H9 (cell line): ENCODE results near the gene TMOD3. TPM values are rescaled to one million over a fixed set of nuclear protein-coding genes. Genes with fewer than 3 reads are reported as not detected.

ENCODE experiments used
- DNase-seq: peaks from one replicate; pipeline ENCODE4 v3.0.0-alpha.2; 2017
- H2AFZ ChIP-seq: one replicate; pipeline ENCODE4 v1.6.1; 2013; ENCODE audit warnings: mild to moderate bottlenecking, low read length, control low read depth, moderate library complexity
- H2AK5ac ChIP-seq: 2 replicates; pipeline ENCODE4 v1.6.1; 2013; ENCODE audit warnings: low read length, control low read depth, mixed read lengths; ENCODE audit not compliant: insufficient read length
- H2BK120ac ChIP-seq: one replicate; pipeline ENCODE4 v1.6.1; 2013; ENCODE audit warnings: low read depth, mild to moderate bottlenecking, low read length, control low read depth, inconsistent platforms; ENCODE audit not compliant: poor library complexity, severe bottlenecking
- H2BK12ac ChIP-seq: 2 replicates; pipeline ENCODE4 v1.6.1; 2013; ENCODE audit warnings: low read length, control low read depth, mixed read lengths, low read depth; ENCODE audit not compliant: insufficient read length
- H2BK15ac ChIP-seq: 2 replicates; pipeline ENCODE4 v1.6.1; 2013; ENCODE audit warnings: low read depth, low read length, control low read depth
- H2BK20ac ChIP-seq: one replicate; pipeline ENCODE4 v1.6.1; 2013; ENCODE audit warnings: low read depth, mild to moderate bottlenecking, low read length, control low read depth, inconsistent platforms; ENCODE audit not compliant: poor library complexity, severe bottlenecking
- H2BK5ac ChIP-seq: 2 replicates; pipeline ENCODE4 v1.6.1; 2013; ENCODE audit warnings: low read length, control low read depth, mixed read lengths; ENCODE audit not compliant: insufficient read length
- H3K14ac ChIP-seq: 2 replicates; pipeline ENCODE4 v1.6.1; 2013; ENCODE audit warnings: low read length, control low read depth; ENCODE audit not compliant: insufficient read depth
- H3K18ac ChIP-seq: 2 replicates; pipeline ENCODE4 v1.6.1; 2013; ENCODE audit warnings: low read depth, mild to moderate bottlenecking, mixed read lengths, low read length, control low read depth; ENCODE audit not compliant: insufficient read length
- H3K23ac ChIP-seq: 2 replicates; pipeline ENCODE4 v1.6.1; 2013; ENCODE audit warnings: low read length, control low read depth, mixed read lengths, low read depth; ENCODE audit not compliant: insufficient read length
- H3K23me2 ChIP-seq: 2 replicates; pipeline ENCODE4 v1.6.1; 2013; ENCODE audit warnings: low read depth, mild to moderate bottlenecking, mixed read lengths, low read length, control low read depth; ENCODE audit not compliant: insufficient read length, poor library complexity, severe bottlenecking
- H3K27ac ChIP-seq: 2 replicates; pipeline ENCODE4 v1.5.1; 2013; ENCODE audit warnings: low read length, control low read depth, mixed read lengths, low read depth; ENCODE audit not compliant: insufficient read length
- H3K27me3 ChIP-seq: 2 replicates; pipeline ENCODE4 v1.6.1; 2013; ENCODE audit warnings: low read length, control low read depth, inconsistent platforms; ENCODE audit not compliant: insufficient read depth
- H3K4ac ChIP-seq: 2 replicates; pipeline ENCODE4 v1.6.1; 2013; ENCODE audit warnings: low read depth, mild to moderate bottlenecking, control low read depth, inconsistent platforms, low read length, moderate library complexity
- H3K4me1 ChIP-seq: 2 replicates; pipeline ENCODE4 v1.6.1; 2013; ENCODE audit warnings: low read length, control low read depth, inconsistent platforms; ENCODE audit not compliant: insufficient read depth
- H3K4me2 ChIP-seq: 2 replicates; pipeline ENCODE4 v1.6.1; 2013; ENCODE audit warnings: low read length, control low read depth, mixed read lengths; ENCODE audit not compliant: insufficient read length, insufficient read depth
- H3K56ac ChIP-seq: 2 replicates; pipeline ENCODE4 v1.6.1; 2013; ENCODE audit warnings: low read depth, mild to moderate bottlenecking, mixed read lengths, low read length, control low read depth; ENCODE audit not compliant: insufficient read length
- H3K79me1 ChIP-seq: 2 replicates; pipeline ENCODE4 v1.6.1; 2013; ENCODE audit warnings: low read depth, mild to moderate bottlenecking, moderate library complexity, low read length, control low read depth, inconsistent platforms; ENCODE audit not compliant: insufficient read depth, poor library complexity, severe bottlenecking
- H3K79me2 ChIP-seq: 2 replicates; pipeline ENCODE4 v1.6.1; 2013; ENCODE audit warnings: low read length, control low read depth, inconsistent platforms; ENCODE audit not compliant: insufficient read depth
- H3K9ac ChIP-seq: 2 replicates; pipeline ENCODE4 v1.6.1; 2013; ENCODE audit warnings: low read length, control low read depth, mixed read lengths; ENCODE audit not compliant: insufficient read length; ENCODE audit errors: extremely low read depth
- H3K9me3 ChIP-seq: one replicate; pipeline ENCODE4 v1.6.1; 2013; ENCODE audit warnings: low read depth, low read length, inconsistent platforms; ENCODE audit not compliant: control insufficient read depth
- H3T11ph ChIP-seq: one replicate; pipeline ENCODE4 v1.6.1; 2013; ENCODE audit warnings: mild to moderate bottlenecking, low read length, control low read depth, inconsistent platforms
- H4K20me1 ChIP-seq: one replicate; pipeline ENCODE4 v1.6.1; 2013; ENCODE audit not compliant: control insufficient read depth, insufficient read length, insufficient read depth
- H4K5ac ChIP-seq: 2 replicates; pipeline ENCODE4 v1.6.1; 2013; ENCODE audit warnings: low read depth, mild to moderate bottlenecking, mixed read lengths, low read length, control low read depth; ENCODE audit not compliant: insufficient read length
- H4K8ac ChIP-seq: replicated peaks from 2 replicates; pipeline ENCODE4 v1.6.1; 2013; ENCODE audit warnings: low read length, control low read depth, mixed read lengths, low read depth; ENCODE audit not compliant: insufficient read length
- H4K91ac ChIP-seq: 2 replicates; pipeline ENCODE4 v1.6.1; 2013; ENCODE audit warnings: low read depth, mild to moderate bottlenecking, moderate library complexity, mixed read lengths, low read length, control low read depth; ENCODE audit not compliant: insufficient read length
- H3K27ac Mint-ChIP-seq, 3 experiments: 2 replicates in 2 of 3; 3 replicates in 1 of 3; pipeline ENCODE4 v1.8.0; 2020 to 2021; ENCODE audit warnings: mixed read lengths in 3 of 3, mild to moderate bottlenecking in 1 of 3, moderate library complexity in 1 of 3
- H3K27me3 Mint-ChIP-seq: 2 replicates; pipeline ENCODE4 v1.8.0; 2021; ENCODE audit warnings: low read depth, mild to moderate bottlenecking, moderate library complexity, mixed read lengths
- H3K36me3 Mint-ChIP-seq, 3 experiments: 2 replicates in 2 of 3; 3 replicates in 1 of 3; pipeline ENCODE4 v1.8.0; 2020 to 2021; ENCODE audit warnings: low read depth in 3 of 3, mixed read lengths in 3 of 3; ENCODE audit not compliant: insufficient read depth in 1 of 3
- H3K4me1 Mint-ChIP-seq, 2 experiments: 2 replicates each; pipeline ENCODE4 v1.8.0; 2020; ENCODE audit warnings: mixed read lengths in 2 of 2
- H3K4me3 Mint-ChIP-seq, 2 experiments: 2 replicates in 1 of 2; 3 replicates in 1 of 2; pipeline ENCODE4 v1.8.0; 2020 to 2021; ENCODE audit warnings: mild to moderate bottlenecking in 2 of 2, mixed read lengths in 2 of 2, moderate library complexity in 1 of 2
- H3K9me3 Mint-ChIP-seq, 2 experiments: 2 replicates in 1 of 2; 3 replicates in 1 of 2; pipeline ENCODE4 v1.8.0; 2020; ENCODE audit warnings: mild to moderate bottlenecking in 2 of 2, mixed read lengths in 2 of 2, moderate library complexity in 1 of 2
- CTCF ChIP-seq: fragments of 200-600 bp; sonication (generic); conservative IDR thresholded peaks from 3 replicates; pipeline ENCODE4 v1.8.0; 2021; ENCODE audit warnings: antibody characterized with exemption, mild to moderate bottlenecking
- WGBS: extraction: QIAGEN DNeasy Blood & Tissue Kit; methylation state at CpG from one replicate; pipeline ENCODE4 v1.1.7; 2013; ENCODE audit warnings: missing lambda C conversion rate, low lambda C conversion rate, mixed read lengths; ENCODE audit not compliant: insufficient read length; ENCODE audit errors: extremely low coverage; 5-methylcytosine and 5-hydroxymethylcytosine counted together
- total RNA-seq: library from RNA; stranded (reverse); gene quantifications from 2 replicates; pipeline ENCODE4 v1.2.1, GENCODE V29; 2021

Gene TMOD3
- total RNA-seq, 1 experiment from 2014 or later, result 24.7 TPM

DNA sequence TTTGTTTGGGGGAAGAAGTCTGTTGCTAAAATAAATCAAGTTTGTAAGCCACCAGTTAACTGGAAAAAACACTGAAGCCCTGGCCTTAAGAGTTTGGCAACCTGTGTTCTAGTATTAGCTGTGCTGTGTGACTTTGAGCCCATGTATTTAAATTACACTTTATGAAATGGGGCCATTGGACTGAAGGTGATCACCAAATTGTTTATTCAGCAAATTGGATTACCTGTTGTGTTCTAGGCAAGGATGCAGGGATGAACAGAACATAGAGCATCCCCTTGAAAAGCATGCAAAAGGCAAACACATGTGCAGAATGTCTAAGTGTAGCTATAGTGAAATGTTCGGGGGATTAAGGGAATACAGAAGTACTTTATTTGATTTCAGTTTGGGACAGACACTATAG is 54.6 kb downstream of the TMOD3 start:
- H3K14ac ChIP-seq, result no peak overlapping the region
- no peak overlapping the region for H3K18ac ChIP-seq
- H2BK12ac ChIP-seq, result no peak overlapping the region
- no peak overlapping the region for H3K23ac ChIP-seq
- no peak overlapping the region for H2BK5ac ChIP-seq
- no peak overlapping the region for H4K91ac ChIP-seq
- no peak overlapping the region for H2AK5ac ChIP-seq
- H3K4me2 ChIP-seq, result no peak overlapping the region
- H2BK120ac ChIP-seq, result no peak overlapping the region
- H3T11ph ChIP-seq, result no peak overlapping the region
- H3K79me1 ChIP-seq, result no peaks in the 10 kb centered on the region
- H3K23me2 ChIP-seq, result no peaks in the 10 kb centered on the region
- H3K56ac ChIP-seq, result no peak overlapping the region
- H2BK15ac ChIP-seq, result no peak overlapping the region
- no peaks in the 10 kb centered on the region for H3K9me3 ChIP-seq
- peaks cover 18 to 31% (median 27%) of the 10 kb centered on the region in 3 experiments for H3K36me3 Mint-ChIP-seq
- no peak overlapping the region for H3K4me3 Mint-ChIP-seq
- no peak overlapping the region for H3K27ac ChIP-seq
- no CpG with 5 or more reads among the region's 1 CpG for WGBS
- H3K79me2 ChIP-seq, result no peaks in the 10 kb centered on the region
- H3K27me3 Mint-ChIP-seq, result no peaks in the 10 kb centered on the region
- no peak overlapping the region for H2BK20ac ChIP-seq
- no peak overlapping the region for H4K8ac ChIP-seq
- H3K4me1 Mint-ChIP-seq, result peaks cover 0 to 3% of the 10 kb centered on the region in 2 experiments; a peak in 2 of 4 replicates
- peak overlapping the region in 1 of 3 experiments; percentile 76; a peak in 1 of 7 replicates for H3K27ac Mint-ChIP-seq
- H4K5ac ChIP-seq, result no peak overlapping the region
- no peaks in the 10 kb centered on the region for H4K20me1 ChIP-seq
- H3K9ac ChIP-seq, result no peak overlapping the region
- TF ChIP-seq CTCF, result no peak
- H3K4me1 ChIP-seq, result no peaks in the 10 kb centered on the region
- H2AFZ ChIP-seq, result no peak overlapping the region
- DNase-seq, result no peak
- H3K27me3 ChIP-seq, result no peaks in the 10 kb centered on the region
- peaks cover 14 to 16% of the 10 kb centered on the region in 2 experiments; a peak in 4 of 5 replicates for H3K9me3 Mint-ChIP-seq
- no peak overlapping the region for H3K4ac ChIP-seq
